ENCODE results near the gene CAMTA1. TPM values are rescaled to one million over a fixed set of nuclear protein-coding genes. Genes with fewer than 3 reads are reported as not detected.
A peak's percentile ranks its signal among the peaks of the same experiment; 100 is the strongest.

The CAMTA1 gene
- total RNA-seq, 6 donors from 2014 or later: 38.8 to 74.0 (median 46.1) TPM

DNA sequence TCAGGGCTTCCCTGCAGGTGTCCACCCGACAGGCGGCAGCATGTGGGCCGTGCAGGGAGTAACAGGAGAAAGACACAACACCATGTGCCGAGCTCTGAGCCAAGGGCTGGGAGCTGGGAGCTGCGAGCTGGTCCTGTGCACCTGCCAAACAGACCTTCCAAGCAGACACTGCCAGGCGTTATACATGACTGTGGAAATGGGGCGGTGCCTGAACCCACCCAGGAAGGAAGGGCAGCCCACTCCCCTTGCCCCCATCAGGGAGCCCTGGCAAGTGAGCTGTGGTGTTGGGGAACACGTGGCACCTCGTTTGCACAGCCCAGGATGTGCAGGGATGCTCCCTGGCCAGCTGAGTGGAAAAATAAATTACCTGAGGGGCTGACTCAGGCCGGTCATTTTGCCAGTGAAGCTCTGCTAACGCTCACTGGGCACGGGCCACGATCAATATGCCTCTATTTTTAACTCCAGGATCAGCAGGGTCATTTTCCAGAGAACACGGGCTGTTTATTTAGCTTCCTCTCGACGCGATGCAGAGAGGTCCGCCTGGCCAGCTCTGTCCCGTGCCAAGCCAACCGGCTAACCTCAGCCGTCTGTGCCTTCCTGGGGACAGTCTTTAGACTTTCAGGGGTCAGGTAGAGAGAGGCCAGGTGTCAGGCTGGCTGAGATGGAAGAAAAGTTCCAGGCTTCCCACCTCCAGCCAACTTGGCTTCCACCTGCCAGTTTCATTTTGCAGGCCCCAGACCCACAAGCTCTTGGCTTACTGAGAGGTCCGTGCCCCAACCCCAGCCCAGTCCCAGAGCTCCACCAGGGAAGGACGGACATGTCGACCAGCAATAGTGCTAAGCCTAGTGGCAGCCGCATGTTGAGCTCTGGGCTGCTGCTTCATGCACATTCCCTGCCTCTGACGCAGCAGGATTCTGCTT, 789.1 kb downstream of the CAMTA1 start:
- no peak overlapping the region for H3K4me3 ChIP-seq
- peak overlapping the region in 1 of 4 donors; percentile 81 for H3K27ac ChIP-seq
- ATAC-seq (ENCODE audit: low FRiP score in 2 of 2): peak in 1 of 2 donors; percentile 55
- DNase-seq: peak in 1 of 2 donors; percentile 75
- no peaks in the 10 kb centered on the region for H3K9me3 ChIP-seq
- WGBS, 2 donors: 66 to 100% methylated on average over 3 to 23 of the region's 26 CpGs
- H3K27me3 ChIP-seq: no peaks in the 10 kb centered on the region
- peaks cover 4 to 26% (median 19%) of the 10 kb centered on the region in 4 donors for H3K4me1 ChIP-seq
- TF ChIP-seq POLR2AphosphoS5 (IDR thresholded peaks at IDR 0.05) (no peak), EP300 (IDR thresholded peaks at IDR 0.05) (peak in 1 of 4 donors; percentile 5), POLR2A (IDR thresholded peaks at IDR 0.05) (no peak)
- no peaks in the 10 kb centered on the region for H3K36me3 ChIP-seq

DNA sequence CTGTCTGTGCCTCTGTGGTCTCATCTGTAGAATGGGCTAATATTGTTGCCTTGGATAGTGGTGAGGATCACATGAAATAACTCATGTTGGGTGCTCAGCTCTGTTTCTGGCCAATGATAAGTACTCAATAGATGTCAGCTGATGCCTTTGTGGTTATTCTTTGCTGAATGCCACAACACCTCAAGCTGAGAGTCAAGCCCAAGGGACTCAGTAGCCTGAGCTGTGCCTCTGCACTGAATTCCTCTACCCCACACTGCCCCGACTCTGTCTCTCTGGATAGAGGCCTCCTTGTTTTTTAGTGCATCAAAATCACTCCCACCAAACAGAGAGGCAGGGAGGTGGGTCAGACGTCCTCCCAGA, 789.8 kb downstream of the CAMTA1 start:
- WGBS, 2 donors: 89 to 100% methylated on average over 2 of the region's 2 CpGs
- TF ChIP-seq, protein P1, sequence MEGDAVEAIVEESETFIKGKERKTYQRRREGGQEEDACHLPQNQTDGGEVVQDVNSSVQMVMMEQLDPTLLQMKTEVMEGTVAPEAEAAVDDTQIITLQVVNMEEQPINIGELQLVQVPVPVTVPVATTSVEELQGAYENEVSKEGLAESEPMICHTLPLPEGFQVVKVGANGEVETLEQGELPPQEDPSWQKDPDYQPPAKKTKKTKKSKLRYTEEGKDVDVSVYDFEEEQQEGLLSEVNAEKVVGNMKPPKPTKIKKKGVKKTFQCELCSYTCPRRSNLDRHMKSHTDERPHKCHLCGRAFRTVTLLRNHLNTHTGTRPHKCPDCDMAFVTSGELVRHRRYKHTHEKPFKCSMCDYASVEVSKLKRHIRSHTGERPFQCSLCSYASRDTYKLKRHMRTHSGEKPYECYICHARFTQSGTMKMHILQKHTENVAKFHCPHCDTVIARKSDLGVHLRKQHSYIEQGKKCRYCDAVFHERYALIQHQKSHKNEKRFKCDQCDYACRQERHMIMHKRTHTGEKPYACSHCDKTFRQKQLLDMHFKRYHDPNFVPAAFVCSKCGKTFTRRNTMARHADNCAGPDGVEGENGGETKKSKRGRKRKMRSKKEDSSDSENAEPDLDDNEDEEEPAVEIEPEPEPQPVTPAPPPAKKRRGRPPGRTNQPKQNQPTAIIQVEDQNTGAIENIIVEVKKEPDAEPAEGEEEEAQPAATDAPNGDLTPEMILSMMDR (IDR thresholded peaks at IDR 0.05): no peak
- no peak for TF ChIP-seq POLR2AphosphoS5 (IDR thresholded peaks at IDR 0.05)
- TF ChIP-seq POLR2A (IDR thresholded peaks at IDR 0.05): no peak
- TF ChIP-seq EP300 (IDR thresholded peaks at IDR 0.05): no peak
- DNase-seq (no peak), ATAC-seq (ENCODE audit: low FRiP score in 2 of 2) (no peak)
- no peaks in the 10 kb centered on the region for H3K9me3 ChIP-seq
- no peak overlapping the region for H3K4me3 ChIP-seq
- H3K27me3 ChIP-seq: no peaks in the 10 kb centered on the region
- peak overlapping the region in 1 of 4 donors; percentile 81 for H3K27ac ChIP-seq
- peaks cover 4 to 26% (median 19%) of the 10 kb centered on the region in 4 donors for H3K4me1 ChIP-seq
- no peaks in the 10 kb centered on the region for H3K36me3 ChIP-seq

DNA sequence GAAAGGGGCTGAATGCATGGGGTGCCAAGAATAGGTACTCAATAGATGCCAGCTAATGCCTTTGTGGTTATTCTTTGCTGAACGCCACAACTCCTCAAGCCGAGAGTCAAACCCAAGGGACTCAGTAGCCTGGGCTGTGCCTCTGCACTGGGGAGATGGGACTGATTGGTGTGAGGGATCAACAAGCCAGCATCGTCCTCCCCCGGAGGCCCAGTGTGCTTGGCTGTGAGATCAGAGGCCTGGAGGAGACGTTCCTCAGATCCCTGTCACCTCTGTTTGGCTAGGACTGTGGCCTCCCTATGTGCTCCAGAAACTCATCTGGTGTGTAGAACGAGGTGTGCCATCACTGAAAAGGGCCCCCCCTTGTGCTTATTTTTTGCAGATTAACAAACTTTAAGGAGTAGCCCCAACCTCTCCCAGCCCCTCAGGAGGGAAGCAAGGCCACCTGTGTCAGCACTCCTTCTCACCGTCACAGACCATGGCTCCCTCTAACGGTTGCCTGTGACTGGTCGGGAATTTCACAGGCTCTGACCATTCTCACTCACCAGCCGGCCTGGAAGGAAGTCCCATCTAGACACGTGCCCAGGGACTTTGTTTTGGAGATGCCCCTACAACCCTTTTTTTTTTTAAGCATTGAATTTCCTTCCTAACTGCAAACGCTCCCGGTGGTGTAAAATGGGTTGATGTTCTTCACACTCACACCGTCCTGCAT, 791.8 kb downstream of the CAMTA1 start:
- Histone ChIP-seq H3K4me1 (peaks cover 4 to 26% (median 19%) of the 10 kb centered on the region in 4 donors), H3K4me3 (no peak overlapping the region), H3K9me3 (no peaks in the 10 kb centered on the region), H3K36me3 (no peaks in the 10 kb centered on the region), H3K27ac (no peak overlapping the region), H3K27me3 (no peaks in the 10 kb centered on the region)
- WGBS, 2 donors: 56 to 63% methylated on average over 11 to 14 of the region's 14 CpGs
- DNase-seq (no peak), ATAC-seq (ENCODE audit: low FRiP score in 2 of 2) (no peak)
- TF ChIP-seq, protein P1 (IDR thresholded peaks at IDR 0.05): no peak
- TF ChIP-seq EP300 (IDR thresholded peaks at IDR 0.05) (no peak), POLR2A (IDR thresholded peaks at IDR 0.05) (no peak), POLR2AphosphoS5 (IDR thresholded peaks at IDR 0.05) (no peak)

DNA sequence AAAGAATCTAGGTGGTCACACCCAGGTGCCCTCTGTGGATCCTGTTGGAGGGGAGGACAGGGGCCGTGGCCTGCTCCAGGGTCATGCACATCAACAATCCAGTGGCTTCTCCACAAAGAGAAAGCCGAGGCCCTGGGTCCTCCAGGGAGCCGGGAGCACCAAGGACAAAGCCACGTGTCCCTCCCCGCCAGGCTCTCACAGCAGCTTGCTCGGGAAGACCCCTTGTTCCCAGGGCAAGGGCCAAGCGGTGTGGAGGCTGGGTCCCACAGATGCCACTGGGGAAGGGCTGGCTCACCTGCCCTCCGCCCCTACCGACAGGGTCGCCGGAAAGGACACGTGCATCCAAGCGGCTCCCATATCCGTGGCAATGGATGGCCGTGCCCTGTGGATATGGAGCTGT, 793.0 kb downstream of the CAMTA1 start:
- WGBS, 2 donors: 98 to 100% methylated on average over 4 to 15 of the region's 15 CpGs
- Histone ChIP-seq H3K27me3 (no peaks in the 10 kb centered on the region), H3K4me1 (peaks cover 4 to 21% (median 16%) of the 10 kb centered on the region in 4 donors), H3K27ac (no peak overlapping the region), H3K36me3 (no peaks in the 10 kb centered on the region), H3K4me3 (no peak overlapping the region), H3K9me3 (no peaks in the 10 kb centered on the region)
- ATAC-seq (ENCODE audit: low FRiP score in 2 of 2) (no peak), DNase-seq (no peak)
- TF ChIP-seq POLR2AphosphoS5 (IDR thresholded peaks at IDR 0.05) (no peak), POLR2A (IDR thresholded peaks at IDR 0.05) (no peak), EP300 (IDR thresholded peaks at IDR 0.05) (no peak)
- TF ChIP-seq, protein P1 (IDR thresholded peaks at IDR 0.05): no peak

DNA sequence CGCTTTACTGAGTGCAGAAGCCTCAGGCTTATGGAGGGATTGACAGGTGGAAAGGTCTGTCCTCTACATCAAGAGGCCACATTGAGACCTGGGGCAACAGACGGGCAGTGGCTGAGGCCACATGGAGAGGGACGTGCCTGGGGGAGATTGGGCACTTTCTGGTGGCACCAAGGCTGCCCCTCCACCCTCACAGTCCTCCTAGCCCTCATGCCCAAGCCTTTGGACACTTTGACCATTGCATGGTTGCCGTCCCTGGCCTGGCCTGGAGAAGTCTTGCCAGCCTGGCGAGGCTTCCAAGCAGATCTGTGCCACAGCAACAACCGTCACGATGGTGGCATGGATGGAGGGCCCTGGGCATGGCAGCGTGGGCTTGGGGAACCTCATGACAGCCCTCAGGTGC, 793.8 kb downstream of the CAMTA1 start:
- H3K36me3 ChIP-seq: no peaks in the 10 kb centered on the region
- DNase-seq: no peak
- ATAC-seq (ENCODE audit: low FRiP score in 2 of 2): no peak

More for the DNA sequence above, 793.8 kb downstream of the CAMTA1 start:
- H3K4me3 ChIP-seq: no peak overlapping the region
- H3K27me3 ChIP-seq: no peaks in the 10 kb centered on the region
- WGBS, 2 donors: 92 to 97% methylated on average over 7 to 8 of the region's 8 CpGs
- no peak overlapping the region for H3K27ac ChIP-seq
- TF ChIP-seq EP300 (IDR thresholded peaks at IDR 0.05): no peak
- TF ChIP-seq, protein P1 (IDR thresholded peaks at IDR 0.05): no peak
- no peak for TF ChIP-seq POLR2A (IDR thresholded peaks at IDR 0.05)
- no peak for TF ChIP-seq POLR2AphosphoS5 (IDR thresholded peaks at IDR 0.05)
- H3K9me3 ChIP-seq: no peaks in the 10 kb centered on the region
- H3K4me1 ChIP-seq: peaks cover 4 to 12% (median 10%) of the 10 kb centered on the region in 4 donors

Measured in upper lobe of left lung (tissue), 6 donors.